ENCODE data around the gene TPSB2.
"Not testable (repeated sequence)": the region's sequence is repeated elsewhere in the genome, so short reads cannot be mapped to it uniquely, and the experiment has no call there.

The TPSB2 gene

DNA sequence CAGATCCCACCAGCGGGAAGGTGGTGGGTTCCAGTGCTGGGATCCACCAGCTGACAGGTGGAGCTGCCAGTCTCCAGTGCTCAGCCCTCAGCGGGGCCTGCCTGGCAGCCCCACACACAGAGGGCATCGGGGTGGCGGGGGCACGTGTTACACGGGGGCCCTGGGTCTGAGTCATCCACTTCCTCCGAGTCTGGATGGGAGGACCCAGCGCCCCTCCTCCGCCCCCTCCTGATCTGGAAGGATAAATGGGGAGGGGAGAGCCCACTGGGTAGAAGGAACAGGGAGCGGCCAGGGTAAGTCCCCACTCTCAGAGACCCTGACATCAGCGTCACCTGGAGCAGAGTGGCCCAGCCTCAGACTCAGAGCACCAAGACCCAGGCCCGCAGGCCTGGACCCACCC is 10.5 kb upstream of the TPSB2 start, which contains the start of gene TPSAB1:
TSS of gene TPSAB1 (plus strand) at position 270 of the 400 bp plus-strand sequence. CDS start 234 bp downstream, outside the sequence.
- DNase-seq = not testable (repeated sequence)

GRCh38 chr16:1239575-1239974 is 9.6 kb upstream of the TPSB2 start:
- not testable (repeated sequence) for DNase-seq

DNA sequence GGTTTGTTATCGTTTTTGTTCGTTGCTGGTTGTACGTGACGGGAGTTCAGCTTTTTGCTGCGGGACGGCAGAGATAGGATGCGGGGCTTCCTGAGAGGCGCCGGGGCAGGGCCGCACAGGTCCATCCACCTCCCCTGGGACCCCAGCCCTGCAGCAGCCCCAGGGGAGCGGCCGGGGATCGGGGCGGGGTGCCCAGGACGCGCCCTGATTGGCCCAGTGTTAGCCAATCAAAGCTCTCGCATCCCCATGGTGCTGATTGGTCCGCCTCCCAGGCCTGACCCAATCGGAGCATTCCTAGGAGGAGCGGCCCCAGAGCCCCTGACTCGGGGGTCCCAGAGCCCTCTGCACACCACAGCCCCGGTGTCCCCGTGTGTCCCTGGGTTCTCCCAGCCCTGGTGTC is 8.9 kb upstream of the TPSB2 start:
- not testable (repeated sequence) for DNase-seq

DNA sequence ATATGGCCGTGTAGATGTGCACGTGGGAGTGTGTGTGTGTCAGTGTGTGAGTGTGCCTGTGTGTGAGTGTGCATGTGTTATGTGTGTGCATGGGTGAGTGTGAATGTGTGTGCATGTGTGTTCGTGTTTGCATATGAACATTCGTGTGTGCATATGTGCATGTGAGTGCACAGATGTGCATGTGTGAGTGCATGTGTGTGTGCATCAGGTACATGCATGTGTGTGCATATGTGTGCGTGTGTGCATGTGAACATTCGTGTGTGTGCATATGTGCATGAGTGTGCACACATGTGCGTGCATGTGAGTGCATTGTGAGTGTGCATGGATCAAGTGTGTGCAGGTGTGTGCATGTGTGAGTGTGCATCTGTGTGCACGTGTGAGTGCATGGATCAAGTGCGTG is 8.0 kb upstream of the TPSB2 start:
- no peak for DNase-seq

DNA sequence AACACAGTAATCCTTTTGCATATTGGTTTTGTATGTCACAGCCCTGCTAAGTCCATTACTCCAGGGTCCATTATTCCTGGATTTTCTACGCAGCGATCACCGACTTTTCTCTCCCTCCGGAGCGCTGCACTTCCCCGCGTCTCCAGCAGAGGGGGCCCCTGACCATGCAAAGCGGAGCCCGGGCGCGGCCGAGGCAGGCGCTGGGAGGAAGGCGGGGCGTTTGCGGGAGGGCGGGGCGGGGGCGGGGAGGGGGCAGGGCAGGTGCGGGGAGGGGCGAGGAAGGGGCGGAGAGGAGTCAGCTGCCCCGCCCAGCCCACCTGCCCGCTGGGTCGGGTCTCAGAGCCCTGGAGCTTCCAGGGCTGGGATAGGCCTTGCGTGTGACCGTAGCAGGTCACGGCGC is 6.7 kb upstream of the TPSB2 start:
- not testable (repeated sequence) for DNase-seq

DNA sequence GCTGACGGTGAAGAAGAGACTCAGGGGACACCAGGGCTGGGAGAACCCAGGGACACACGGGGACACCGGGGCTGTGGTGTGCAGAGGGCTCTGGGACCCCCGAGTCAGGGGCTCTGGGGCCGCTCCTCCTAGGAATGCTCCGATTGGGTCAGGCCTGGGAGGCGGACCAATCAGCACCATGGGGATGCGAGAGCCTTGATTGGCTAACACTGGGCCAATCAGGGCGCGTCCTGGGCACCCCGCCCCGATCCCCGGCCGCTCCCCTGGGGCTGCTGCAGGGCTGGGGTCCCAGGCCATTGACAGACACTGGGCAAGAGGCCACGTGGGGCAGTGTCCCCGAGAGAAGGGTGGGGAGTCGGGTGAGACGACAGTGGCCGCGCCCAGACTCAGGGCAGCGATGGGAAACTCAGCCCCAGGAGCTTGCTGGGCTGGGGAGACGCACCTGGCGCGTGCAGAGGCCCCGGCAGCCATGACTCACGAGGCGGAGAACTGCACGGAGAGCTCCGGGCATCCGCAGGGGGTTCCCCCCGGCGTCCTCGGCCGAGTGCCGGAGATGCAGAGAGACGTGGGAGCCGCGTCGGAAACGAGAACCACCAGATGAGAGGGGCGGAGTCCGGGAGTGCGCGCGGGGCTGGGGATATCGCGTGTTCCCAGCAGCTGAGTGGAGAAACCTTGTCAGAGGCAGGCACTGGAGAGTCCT is 2.2 kb upstream of the TPSB2 start:
- not testable (repeated sequence) for DNase-seq

DNA sequence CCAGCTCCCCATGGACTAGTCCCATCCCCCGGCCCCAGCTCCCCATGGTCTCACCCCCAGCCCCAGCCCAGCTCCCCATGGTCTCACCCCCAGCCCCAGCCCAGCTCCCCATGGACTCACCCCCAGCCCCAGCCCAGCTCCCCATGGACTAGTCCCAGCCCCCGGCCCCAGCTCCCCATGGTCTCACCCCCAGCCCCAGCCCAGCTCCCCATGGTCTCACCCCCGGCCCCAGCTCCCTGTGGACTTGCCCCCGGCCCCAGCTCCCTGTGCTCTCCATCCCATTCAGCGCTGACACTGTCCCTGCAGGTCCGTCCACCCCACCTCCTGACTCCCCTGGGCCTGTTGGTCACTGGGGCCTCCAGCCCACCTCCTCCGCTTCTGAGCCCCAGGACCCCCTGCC is 1.3 kb upstream of the TPSB2 start:
- DNase-seq = not testable (repeated sequence)

DNA sequence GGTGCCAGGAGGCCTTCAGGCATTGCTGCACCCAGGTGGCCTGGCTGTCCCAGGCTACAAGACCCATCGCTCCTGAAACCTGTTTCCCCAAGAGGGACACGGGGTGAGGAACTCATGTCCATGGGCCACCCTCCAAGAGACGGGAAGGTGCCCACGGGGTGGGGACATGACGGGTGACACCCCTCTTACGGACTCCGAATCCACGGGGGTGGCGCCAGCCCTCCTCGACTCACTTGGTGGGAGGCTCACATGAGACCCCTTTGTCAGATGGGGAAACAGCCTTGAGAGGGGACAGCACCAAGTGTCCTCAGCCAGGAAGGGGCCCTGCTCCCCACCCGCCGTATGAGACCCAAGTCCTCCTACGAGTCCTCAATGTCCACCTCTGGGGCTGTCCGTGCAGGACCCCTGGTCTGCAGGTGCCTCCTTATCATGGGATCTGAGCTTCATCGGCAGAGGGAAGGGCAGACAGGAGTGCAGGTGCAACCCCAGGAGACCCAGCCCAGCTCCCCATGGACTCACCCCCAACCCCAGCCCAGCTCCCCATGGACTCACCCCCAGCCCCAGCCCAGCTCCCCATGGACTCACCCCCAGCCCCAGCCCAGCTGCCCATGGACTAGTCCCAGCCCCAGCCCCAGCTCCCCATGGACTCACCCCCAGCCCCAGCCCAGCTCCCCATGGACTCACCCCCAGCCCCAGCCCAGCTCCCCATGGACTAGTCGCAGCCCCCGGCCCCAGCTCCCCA is 658 bp upstream of the TPSB2 start:
- DNase-seq = not testable (repeated sequence)

GRCh38 chr16:1229476-1229875 is 508 bp downstream of the TPSB2 start:
- DNase-seq = not testable (repeated sequence)

DNA sequence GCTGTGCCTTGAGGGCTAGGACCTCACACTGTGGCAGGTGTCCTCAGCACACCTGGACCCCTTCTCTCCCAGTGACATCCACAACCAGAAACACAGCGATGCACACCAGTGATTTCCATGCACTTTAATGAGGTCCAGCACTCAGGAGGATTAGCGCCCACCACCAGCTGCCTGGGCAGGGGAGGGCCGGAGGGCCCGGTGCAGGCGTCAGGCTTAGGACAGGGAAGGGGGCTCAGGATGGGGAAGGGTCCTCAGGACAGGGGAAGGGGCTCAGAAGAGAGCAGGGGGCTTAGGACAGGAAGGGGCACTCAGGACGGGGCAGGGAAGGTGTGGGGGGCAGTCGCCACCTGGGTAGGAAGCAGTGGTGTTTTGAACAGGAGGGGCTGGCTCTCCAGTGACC is 1.8 kb downstream of the TPSB2 start:
- DNase-seq = not testable (repeated sequence)

GRCh38 chr16:1226692-1227091 is 3.3 kb downstream of the TPSB2 start:
- not testable (repeated sequence) for DNase-seq

DNA sequence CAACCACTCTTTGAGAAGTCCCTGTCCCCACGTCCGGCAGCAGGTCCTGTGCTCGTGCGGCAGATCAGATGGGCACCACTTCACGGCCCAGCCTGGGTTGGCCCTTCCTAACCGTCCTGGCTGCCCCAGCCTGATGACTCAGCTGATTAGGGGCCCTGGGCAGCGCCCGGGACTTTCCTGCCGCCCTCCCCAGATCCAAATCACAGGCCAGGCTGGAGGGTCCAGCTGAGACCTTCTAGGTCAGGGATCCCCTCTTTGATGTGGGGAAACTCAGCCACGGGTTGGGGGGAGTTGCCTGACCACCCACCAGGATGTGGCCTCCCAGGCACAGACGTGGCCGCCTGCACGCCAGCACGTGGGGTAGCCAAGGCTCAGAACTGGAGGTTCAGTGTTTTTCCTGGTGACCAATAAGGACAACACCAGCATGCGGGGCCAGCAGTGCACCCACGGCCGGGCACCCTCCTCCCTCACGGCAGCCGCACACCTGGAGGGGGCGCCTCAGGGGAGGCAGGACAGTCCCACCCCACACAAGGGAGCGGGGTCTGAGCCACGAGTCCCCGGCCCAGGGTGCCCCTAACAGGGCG is 4.2 kb downstream of the TPSB2 start:
- DNase-seq = not testable (repeated sequence)

DNA sequence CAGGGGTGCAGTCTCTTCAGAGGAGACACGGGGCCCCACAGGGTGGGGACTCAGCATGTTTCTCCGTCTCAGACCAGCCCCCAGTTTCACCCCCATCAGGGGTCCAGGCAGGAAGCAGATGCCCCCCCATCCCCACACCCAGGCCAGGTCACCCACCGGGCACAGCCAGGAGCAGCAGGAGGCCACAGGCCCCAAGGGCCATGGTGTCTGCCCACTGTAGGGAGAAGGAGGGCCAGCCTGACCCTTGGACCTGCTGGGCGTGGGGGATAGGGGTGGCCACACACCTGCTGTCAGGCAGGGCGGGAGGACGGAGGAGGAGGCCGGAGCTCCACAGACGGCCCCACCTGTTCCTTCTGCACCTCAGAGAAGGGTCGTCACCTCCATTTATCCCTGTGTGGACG is 4.9 kb downstream of the TPSB2 start, which contains the start of gene TPSG1:
TSS of gene TPSG1 (minus strand) at position 218 of the 401 bp plus-strand sequence. CDS start at position 202, 16 bp downstream.
- DNase-seq = no peak

DNA sequence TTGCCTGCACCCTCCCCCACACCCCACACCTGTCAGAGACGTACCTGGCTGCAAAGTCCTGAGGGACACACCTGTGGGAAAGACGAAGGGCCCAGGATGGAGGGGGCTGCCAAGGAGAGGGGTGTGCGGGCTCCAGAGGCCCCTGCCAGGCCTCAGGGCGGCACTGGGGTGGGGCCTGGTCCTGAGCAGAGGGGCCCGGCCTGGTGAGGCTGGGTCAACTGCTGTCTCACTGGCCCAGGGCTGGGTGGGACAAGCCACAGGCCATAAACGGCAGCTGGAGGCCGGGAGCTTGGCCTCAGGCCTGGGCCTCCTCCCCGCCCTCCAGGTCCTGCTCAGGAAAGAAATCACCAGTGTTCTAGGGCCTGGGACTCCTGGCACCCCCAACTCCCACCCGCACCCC is 5.4 kb downstream of the TPSB2 start:
- DNase-seq = no peak

DNA sequence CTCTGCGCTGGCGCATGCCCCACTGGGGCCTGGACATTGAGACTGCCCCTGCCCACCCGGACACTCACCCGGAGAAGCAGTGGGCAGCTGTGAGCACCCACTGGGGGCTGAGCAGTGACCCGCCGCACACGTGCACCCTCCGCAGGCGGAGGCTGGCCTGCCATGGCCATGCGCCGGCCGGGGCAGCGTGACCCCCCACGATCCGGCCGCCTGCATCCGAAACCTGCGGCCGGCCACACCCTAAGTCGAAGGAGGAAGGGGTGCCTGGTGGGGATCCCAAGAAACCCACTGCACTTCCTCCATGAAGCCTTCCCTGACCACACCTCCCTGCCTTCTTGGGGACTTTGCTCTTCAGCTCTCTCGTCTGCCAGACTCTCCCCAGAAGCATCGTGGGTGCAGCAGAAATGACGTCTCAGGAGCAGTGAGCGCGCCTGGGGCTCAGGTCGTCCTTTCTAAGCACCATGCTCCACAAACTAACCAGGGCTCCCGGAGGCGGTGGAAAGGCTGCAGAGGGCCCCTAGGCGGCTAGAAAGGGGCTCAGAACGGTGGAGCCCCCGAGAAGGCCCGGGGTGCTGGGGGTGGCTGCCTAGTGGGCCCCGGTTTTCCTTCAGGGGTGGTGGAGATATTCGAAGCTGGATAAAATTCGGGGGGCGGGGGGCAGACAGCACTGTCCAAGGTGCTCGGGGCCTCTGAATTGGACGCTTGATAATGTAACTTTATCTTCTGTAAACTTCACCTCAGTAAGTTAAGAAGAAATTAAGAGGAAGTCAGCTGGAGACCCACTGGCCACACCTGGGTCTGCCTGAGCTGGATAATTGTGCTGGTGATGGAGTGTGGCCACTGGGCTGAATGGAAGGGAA is 6.4 kb downstream of the TPSB2 start:
- no peak for DNase-seq

DNA sequence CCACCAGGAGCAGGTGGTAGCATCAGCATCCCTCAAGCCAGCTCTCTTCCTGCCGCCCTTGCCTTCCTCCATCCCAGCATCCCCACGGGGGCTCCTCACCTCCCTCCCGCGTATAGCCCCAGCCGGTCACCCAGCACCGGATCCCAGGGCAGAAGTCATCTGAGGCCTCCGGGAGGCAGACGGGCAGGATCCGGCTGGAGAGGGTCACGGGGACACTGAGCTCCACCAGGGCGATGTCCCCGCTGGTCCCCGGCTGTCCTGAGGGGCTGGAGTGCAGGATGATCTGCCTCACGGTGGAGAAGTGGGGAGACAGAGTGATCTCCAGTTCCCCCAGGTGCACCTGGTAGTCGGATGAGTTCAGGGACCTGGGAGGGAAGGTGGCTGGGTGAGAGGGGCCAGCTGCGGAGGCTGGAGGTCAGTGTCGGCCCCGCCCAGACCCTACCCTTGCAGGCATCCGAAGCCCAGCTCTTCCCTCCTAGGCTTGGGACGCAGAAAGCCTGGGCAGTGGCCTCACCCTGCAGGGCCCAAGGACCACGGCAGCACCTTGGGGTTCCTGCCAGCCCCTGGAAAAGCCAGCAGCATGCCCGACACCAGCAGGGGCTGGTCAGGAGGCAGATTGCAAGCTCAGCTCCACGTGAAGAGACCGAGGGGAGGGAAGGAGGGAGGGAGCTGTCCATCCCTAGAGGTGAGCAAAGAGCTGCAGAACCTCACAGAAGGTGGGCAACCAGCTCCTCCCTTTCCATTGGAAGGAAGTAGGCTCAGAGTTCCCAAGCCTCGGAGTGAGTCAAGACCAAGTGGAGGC is 7.2 kb downstream of the TPSB2 start:
- no peak for DNase-seq

DNA sequence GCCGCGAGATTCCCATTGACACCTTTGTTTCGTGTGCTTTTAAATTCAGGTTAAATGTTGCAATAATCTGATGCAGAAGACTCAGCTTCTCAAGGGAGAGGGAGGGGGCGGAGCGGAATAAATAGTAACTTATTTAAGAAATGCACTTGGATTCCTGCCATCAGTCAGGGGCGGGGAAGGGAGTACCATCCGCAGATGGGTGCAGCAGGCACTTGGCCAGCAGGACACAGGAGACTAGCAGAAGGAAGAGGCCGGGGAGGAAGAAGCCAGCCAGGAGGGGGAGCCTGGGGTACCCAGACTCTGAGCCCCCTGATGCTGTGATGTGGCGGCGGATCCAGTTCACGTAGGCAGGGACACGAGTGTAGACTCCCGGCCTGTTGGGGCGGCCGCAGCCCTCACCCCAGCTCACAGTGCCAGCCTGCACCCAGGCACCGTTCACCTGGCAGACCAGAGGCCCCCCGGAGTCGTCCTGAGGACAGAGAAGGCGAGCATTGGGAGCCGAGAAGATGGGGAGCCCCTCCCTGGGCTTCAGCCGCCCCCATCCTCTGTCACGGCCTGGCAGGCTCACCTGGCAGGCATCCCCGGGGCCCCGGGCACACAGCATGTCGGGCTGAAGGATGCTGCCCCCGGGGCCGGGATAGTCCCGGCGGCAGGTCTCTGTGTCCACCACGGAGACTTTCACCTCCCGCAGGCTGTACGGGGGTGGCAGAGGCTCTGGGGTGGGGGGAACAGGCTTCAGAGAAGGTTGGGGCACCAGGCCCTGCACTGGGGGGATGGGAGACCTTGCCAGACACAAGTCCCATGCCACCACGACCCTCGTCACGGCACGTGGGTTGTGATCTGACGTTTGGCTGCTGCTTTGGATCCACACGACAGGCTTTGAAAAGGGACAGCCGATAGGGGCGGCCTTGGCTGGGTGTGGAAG is 8.1 kb downstream of the TPSB2 start:
- no peak for DNase-seq

- no peak for DNase-seq
Observed at GRCh38 chr16:1220841-1221627, 8.9 kb downstream of the TPSB2 start.

GRCh38 chr16:1220098-1220728 is 9.8 kb downstream of the TPSB2 start:
- no peak for DNase-seq

Data from KG1 (cell line).